Parathyroid adenoma (tissue), 2 donors: Measurements from ENCODE around the gene APOA4.
"Not testable (repeated sequence)": the region's sequence is repeated elsewhere in the genome, so short reads cannot be mapped to it uniquely, and the experiment has no call there.

Experiments
- H2AFZ ChIP-seq: fragments of 300-600 bp; sonication (generic); one replicate; pipeline ENCODE4 v1.7.0; 2017; ENCODE audit warnings: antibody characterized with exemption, mild to moderate bottlenecking
- H3K27ac ChIP-seq: fragments of 300-600 bp; sonication (generic); one replicate; pipeline ENCODE4 v1.7.0; 2017
- H3K27me3 ChIP-seq: fragments of 300-600 bp; sonication (generic); one replicate; pipeline ENCODE4 v1.7.0; 2017; ENCODE audit warnings: low read length; ENCODE audit not compliant: control insufficient read depth, insufficient read depth
- H3K36me3 ChIP-seq: fragments of 300-600 bp; sonication (generic); one replicate; pipeline ENCODE4 v1.7.0; 2017; ENCODE audit warnings: low read length; ENCODE audit not compliant: control insufficient read depth, insufficient read depth
- H3K4me1 ChIP-seq: fragments of 300-600 bp; sonication (generic); one replicate; pipeline ENCODE4 v1.7.0; 2017; ENCODE audit warnings: control low read depth
- H3K4me2 ChIP-seq: fragments of 300-600 bp; sonication (generic); one replicate; pipeline ENCODE4 v1.7.0; 2017; ENCODE audit warnings: low read length
- H3K4me3 ChIP-seq: fragments of 300-600 bp; sonication (generic); one replicate; pipeline ENCODE4 v1.7.0; 2017; ENCODE audit warnings: low read depth, low read length
- H3K79me2 ChIP-seq: fragments of 300-600 bp; sonication (generic); one replicate; pipeline ENCODE4 v1.7.0; 2017; ENCODE audit warnings: control low read depth
- H3K9ac ChIP-seq: fragments of 300-600 bp; sonication (generic); one replicate; pipeline ENCODE4 v1.7.0; 2017; ENCODE audit warnings: mild to moderate bottlenecking
- H3K9me3 ChIP-seq: fragments of 300-600 bp; sonication (generic); one replicate; pipeline ENCODE4 v1.7.0; 2017; ENCODE audit warnings: low read length; ENCODE audit not compliant: control insufficient read depth
- CTCF ChIP-seq: fragments of 300-600 bp; sonication (generic); IDR thresholded peaks from one replicate; pipeline ENCODE4 v1.7.0; 2017; ENCODE audit warnings: antibody characterized with exemption, mild to moderate bottlenecking
- donor health status: primary hyperparathyroidism.

The APOA4 gene

DNA sequence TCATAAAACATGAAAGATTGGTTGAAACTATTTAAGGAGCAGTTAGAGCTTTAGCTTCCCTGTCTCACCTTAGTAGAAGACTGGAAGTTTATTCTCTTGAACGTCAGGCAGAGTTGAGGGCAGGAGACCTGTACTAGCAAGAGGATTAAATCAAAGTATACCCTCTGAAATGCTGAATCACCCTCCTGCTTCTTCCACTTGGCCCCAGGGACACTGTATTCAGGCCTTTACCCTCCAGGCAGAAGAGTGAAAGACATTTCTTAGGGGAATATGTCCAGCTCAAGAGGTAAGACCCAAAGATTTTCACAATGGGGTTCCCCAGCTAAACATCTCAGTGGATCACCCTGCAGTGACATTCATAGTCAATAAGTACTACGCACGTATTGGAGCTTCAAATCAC lies 11.9 kb downstream of the APOA4 start:
- no peaks in the 10 kb centered on the region for H3K4me1 ChIP-seq
- no peaks in the 10 kb centered on the region for H3K36me3 ChIP-seq
- no peak overlapping the region for H3K27ac ChIP-seq
- no peaks in the 10 kb centered on the region for H3K79me2 ChIP-seq
- H3K27me3 ChIP-seq, result no peaks in the 10 kb centered on the region
- H3K9ac ChIP-seq, result no peak overlapping the region
- no peak overlapping the region for H3K4me3 ChIP-seq
- H3K9me3 ChIP-seq, result no peaks in the 10 kb centered on the region
- no peak overlapping the region for H3K4me2 ChIP-seq
- no peak for TF ChIP-seq CTCF
- H2AFZ ChIP-seq, result no peak overlapping the region

DNA sequence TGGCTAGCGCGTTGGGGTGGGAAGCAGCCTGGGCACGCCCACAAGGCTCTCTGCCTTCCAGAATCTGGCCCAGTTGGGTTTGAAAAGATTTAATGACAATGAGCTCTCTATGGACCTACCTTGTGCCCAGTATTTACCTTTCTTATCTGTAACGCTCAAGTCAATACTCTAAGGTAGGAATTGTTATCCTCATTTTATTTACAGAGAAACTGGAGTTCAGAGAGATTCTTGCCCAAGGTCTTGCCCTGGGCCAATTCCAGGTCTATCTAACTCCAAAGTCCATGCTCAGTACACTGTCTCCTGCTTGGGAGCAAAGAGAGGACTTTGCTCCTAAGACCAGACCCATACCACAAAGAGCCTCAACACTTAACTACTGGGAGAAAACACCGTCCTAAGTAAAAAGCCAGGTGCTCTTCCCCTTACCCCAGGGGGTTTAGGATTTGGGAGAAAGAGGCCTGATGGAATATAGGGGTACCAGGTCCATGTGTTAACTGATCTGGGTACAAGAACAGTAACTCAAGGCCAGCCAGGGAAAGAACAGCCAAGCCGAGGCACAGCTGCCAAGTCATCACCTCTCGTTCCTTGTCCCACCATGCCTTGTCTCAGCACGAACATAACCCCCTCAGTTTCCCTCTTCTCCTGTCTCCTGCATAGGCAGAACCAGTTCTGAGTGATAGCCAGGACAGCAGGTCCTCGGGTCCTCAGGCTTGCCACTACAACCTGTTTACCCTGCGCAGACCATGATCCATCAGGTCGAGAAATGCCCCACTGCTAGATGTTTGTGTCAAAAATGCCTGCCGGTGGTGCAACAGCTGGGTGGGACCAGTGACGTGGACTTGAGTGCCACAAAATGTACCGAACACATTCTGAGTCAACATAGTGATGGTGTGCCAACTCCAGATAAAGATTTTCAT lies 14.6 kb downstream of the APOA4 start:
- no peaks in the 10 kb centered on the region for H3K9me3 ChIP-seq
- no peak overlapping the region for H3K4me3 ChIP-seq
- H3K4me2 ChIP-seq, result no peak overlapping the region
- H3K27ac ChIP-seq, result no peak overlapping the region
- no peak overlapping the region for H2AFZ ChIP-seq
- no peaks in the 10 kb centered on the region for H3K36me3 ChIP-seq
- no peaks in the 10 kb centered on the region for H3K79me2 ChIP-seq
- no peaks in the 10 kb centered on the region for H3K4me1 ChIP-seq
- no peaks in the 10 kb centered on the region for H3K27me3 ChIP-seq
- no peak for TF ChIP-seq CTCF
- no peak overlapping the region for H3K9ac ChIP-seq

DNA sequence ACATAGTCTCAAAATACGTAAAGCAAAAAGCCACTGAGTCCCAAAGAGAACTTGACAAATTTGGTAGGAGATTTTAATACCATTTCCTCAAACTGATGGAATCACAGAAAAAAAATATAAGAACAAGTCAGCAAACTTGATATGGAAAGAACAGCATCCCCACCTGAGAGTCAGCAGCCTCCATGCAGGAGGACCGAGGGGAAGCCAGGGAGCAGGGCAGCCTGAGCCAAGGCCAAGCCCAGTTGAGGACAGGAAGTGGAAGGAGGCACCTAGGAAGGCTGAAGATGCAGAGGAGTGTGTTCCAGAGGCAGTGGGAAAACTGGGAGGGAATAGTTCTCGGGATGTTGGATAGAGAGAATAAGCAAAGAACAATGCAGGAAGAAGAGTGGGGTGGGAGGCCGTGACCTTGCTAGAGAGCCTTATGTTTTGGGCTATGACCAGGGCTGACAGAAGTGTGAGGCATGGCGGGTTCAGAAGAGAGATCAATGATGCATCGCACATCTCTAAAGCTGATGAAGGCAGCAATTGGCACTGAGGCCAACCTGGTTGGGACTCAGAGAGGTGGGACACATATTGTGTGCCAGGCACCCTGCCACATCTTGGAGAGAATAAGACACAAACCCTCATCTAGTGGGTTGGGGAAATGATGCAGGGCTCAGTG lies 15.4 kb downstream of the APOA4 start:
- H3K36me3 ChIP-seq, result no peaks in the 10 kb centered on the region
- no peak overlapping the region for H3K9ac ChIP-seq
- no peak overlapping the region for H3K27ac ChIP-seq
- no peaks in the 10 kb centered on the region for H3K9me3 ChIP-seq
- no peak overlapping the region for H2AFZ ChIP-seq
- H3K4me1 ChIP-seq, result no peaks in the 10 kb centered on the region
- no peaks in the 10 kb centered on the region for H3K27me3 ChIP-seq
- no peak for TF ChIP-seq CTCF
- H3K79me2 ChIP-seq, result no peaks in the 10 kb centered on the region
- no peak overlapping the region for H3K4me2 ChIP-seq
- no peak overlapping the region for H3K4me3 ChIP-seq

GRCh38 chr11:116804001-116804400 lies 19.1 kb downstream of the APOA4 start:
- Histone ChIP-seq H2AFZ (no peak overlapping the region), H3K4me1 (no peaks in the 10 kb centered on the region), H3K9me3 (no peaks in the 10 kb centered on the region), H3K9ac (no peak overlapping the region), H3K4me3 (no peak overlapping the region), H3K4me2 (no peak overlapping the region), H3K79me2 (no peaks in the 10 kb centered on the region), H3K36me3 (no peaks in the 10 kb centered on the region), H3K27me3 (no peaks in the 10 kb centered on the region), H3K27ac (no peak overlapping the region)
- no peak for TF ChIP-seq CTCF

DNA sequence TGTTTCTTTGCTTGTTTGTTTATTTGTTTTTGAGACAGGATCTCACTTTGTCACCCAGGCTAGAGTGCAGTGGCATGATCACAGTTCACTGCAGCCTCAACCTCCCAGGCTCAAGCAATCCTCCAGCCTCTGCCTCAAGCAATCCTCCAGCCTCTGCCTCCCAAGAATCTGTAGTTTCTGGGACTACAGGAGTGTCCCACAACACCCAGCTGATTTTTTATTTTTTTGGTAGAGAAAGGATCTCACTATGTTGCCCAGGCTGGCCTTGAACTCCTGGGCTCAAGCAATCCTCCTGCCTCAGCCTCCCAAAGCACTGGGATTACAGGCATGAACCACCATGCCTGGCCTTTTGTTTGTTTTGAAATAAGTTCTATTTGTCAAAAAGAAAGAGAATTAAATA lies 21.4 kb downstream of the APOA4 start:
- H3K4me2 ChIP-seq, H3K36me3 ChIP-seq, H3K27ac ChIP-seq, H3K9me3 ChIP-seq, H3K27me3 ChIP-seq, H2AFZ ChIP-seq, H3K9ac ChIP-seq, H3K4me3 ChIP-seq, H3K4me1 ChIP-seq, H3K79me2 ChIP-seq: not testable (repeated sequence)
